GM18861 (cell line): ENCODE measurements around the gene ESRRG.

Source experiments
- ATAC-seq: cut with Tn5 transposase; IDR thresholded peaks from one replicate; pipeline ENCODE4 v1.9.1; 2021; ENCODE audit not compliant: unreplicated experiment

The ESRRG gene

DNA sequence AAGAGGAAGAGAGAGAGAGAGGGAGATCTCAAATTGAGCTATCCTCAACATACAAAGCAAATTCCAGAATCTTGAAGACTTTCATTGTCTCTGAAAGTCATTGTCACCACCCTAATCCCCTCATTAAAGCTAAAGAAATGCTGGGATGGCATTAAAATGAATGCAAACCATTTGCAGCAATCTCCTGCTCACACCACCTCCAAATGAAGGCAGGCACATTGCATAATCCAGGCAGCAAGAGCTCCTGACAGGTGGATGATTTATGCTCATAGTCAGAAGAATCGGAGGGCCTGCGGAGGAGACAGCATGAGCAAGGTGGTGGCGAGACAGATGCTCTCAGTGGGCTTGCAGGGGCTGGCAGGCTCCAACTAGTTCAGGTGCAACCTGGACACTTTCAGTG is 90.2 kb downstream of the ESRRG start:
- ATAC-seq, result no peak

DNA sequence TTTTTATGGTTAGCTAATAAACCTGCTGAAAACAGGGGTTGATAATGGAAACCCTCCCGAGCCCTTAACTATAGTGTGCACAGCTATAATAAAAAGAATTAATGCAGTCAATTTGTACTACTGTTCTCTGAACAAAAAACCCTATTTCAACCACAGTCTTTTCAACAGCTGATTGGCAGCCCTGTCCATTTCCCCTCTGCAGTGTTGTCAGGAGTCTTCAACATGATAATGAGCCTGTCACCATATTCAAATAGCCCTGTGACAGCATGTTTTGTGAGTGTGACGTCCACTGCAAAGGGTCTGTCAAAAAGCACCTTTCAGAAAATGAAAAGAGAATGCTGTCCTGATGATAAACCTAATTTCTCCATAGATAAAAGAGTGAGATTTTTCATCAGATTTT is 92.7 kb downstream of the ESRRG start:
- ATAC-seq, result no peak

DNA sequence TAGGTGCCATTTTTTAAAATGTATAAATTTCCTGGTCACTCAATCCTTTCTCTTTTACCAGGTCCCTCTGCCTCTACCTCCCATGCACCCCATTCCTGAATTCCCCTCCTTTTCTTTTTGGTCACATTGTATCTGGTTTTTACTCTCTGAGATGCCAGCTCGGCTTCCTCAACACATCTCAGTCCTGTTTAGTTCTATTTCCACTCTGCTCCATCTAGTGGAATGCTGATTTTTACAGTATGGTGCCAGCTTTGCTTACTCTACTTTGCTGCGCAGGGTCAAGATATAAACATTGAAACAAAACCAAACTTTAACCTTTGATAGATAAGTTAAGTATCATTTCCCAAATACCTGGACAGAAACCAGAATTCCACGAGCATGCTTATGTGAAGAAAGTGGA is 96.0 kb downstream of the ESRRG start:
- no peak for ATAC-seq

DNA sequence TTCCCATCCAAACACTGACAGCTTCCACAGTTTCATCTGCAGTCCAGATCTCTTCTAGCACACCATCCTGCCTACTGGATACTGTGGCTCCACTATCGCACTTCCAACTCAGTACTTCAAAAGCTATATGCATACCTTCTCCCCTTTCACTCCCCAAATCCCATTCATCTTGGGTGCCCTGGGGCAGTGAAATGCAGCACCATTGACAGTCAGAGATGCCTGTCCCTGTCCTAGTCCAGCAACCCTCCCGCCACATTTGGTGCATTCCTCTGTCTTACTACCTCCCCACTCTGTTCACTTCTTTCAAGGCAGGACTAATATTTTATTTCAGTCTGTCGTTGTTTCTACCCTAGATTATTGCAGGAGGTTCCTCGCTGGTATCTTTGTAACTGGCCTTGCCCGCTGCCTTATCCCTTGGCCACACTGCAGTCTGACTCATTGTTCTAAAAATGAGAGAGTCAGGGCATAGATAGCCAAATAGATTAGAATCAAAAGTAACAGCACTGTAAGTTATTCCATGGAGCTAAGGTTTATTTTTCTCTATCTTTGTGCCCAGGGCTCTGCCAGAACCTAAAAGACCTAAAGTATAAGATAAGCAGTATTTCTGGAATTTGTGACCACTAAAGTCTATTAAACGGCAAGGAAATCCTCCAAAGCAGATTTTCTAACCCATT is 96.7 kb downstream of the ESRRG start:
- ATAC-seq, result no peak

DNA sequence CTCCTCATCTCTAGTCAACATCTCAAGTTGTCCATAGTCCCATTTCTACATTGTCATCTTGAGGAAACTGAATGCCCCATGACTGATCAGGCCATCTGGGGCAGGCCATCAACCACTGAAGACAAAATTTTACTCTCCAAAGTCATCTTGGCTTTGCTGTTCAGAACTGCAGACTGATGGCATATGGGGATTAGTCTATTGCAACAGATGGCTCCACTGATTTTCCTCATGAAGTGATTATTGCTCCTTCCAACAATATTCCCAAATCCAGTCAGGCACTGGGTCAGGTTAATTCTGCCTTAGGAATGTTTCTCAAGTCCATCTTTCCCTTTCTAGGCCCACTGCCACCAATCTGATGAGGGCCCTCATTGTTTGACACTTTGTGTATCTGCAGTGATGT is 101.7 kb downstream of the ESRRG start:
- ATAC-seq, result no peak

DNA sequence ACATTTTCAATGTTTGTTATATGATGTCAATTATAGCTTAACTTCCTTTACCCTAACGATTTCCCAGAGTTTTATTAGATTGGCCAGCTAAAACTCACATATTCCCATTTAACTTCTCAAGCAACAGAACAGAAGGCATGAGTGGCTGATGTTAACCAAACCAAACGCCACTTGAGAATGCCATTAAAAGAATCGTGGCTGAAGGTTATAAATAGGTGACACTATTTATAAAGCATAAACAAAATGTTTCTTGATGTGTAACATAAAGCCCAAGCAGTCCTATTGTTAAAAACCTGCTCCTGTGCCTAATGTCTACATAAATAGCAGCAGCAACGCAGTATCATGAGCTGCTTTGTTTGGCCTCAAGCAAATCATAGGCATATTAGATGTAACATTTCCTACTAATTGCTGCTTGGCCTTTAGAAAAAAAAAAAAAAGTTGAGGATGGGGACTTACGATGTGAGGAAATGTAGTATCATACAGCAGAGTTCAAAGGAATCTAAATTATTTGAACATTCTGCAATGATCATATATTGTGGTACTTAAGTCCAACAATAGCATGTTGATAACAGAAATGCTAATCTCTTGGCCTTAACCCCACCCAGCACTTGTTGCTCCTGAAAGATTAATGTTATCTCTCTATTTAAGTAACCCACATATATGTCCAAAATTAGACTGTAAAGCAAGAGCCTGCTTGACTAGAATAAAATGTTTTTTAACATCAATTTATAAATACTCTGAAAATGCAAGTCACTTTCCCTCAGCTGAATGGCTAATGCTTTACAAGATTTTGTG is 106.0 kb downstream of the ESRRG start:
- no peak for ATAC-seq

DNA sequence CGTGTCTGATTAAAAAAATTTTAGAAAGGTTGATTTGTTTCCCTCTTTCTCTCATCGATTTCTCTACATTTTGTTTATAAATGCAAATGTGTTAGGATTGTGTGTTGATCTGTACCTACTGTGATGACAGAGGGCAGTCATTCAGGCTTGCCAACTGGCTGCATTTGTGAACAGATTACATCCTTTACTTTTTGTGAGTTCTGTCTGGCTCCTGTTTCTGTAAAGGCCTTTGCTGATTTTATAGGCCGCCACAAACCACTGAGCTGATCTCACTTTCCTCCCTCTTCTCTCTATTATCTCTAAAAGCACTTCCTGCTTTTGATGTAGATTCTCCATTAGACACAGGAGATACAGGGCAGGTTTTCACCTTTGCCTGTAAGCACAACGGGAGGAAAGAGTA is 106.8 kb downstream of the ESRRG start:
- ATAC-seq, result no peak

DNA sequence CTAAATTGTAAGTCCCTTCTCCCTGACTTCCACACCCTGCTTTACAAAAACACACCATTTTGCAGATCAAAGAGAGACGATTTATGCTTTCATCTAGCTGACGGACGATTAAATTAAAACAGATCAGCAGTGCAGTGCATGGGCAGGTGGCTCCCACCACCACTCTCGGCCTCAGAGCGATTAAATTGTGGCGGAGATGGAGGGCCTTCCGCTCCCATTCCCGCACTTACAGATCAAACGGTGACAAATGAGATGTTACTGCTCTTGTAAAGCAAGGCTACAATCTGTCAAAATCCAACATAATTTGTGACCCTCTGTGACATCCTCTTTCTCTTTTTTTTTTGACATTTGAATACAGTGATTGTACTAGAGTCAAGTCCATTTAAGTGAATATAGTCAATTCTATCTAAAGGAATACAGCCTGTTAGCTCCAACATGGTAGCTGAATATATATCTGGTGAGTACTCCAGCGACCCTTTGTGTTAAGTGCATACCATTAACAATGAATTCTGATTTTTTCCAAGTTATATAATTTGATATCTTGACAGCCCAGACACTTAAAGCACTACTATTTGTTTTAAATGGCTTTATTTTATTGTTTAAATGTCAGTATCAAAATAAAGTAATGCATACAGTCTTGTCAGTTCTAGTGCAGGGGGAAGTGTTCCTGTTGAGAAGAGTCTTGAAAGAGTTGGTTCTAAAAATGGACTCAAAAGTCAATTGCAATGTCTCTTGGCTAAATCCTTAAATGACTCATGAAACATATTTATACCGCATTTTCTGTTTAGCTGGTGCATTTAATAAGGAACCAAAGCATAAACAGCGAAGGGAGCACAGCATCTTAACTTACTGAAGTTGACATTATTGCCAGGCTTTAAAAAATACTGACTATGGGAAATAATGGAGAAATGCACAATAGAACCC is 109.0 kb downstream of the ESRRG start:
- no peak for ATAC-seq

DNA sequence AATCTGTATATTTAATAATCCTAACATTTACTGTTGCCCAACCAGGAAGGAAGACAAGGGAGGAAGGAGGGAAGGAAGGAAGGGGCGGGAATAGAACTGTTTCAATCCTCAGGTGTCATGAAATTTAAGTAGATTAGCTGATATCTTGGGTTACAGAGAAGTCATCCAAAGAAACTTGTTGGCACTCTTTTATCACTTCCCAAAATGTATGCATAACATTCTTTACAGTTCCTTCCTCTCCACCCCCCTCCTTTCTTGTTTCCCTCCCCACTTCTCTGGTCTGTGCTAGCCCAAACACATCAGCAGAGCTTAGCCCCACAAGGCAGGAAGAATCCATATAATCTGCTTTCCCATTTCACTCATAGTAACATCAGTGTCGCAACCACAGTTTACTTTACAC is 110.9 kb downstream of the ESRRG start:
- no peak for ATAC-seq

DNA sequence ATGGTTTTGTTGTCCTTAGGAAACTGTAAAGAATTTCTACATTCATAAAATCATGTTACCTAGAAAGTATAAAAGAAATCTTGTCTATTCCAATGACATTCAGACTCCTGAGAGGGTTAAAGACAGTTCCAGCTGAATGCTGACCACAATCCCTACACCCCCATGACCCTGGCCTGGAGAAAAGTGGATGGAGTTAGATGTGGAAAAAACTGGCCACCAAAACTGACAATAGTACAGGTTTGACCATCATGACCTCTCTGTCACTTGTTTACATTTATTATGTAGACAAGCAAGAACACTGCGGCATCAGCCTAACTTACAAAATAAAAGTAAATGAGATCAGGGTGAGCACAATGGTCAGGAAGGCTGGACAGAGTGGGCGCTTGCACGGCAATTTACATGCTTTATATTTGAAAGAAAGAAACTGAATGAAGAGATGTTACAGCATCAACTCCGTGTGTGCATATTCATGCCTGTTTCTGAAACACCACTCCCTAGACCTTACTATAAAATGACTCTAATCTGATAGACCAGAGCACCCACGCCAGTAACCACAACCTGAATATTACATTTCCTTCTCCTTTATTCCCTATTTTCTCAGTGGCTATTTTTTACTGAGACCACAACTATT is 116.0 kb downstream of the ESRRG start:
- no peak for ATAC-seq

DNA sequence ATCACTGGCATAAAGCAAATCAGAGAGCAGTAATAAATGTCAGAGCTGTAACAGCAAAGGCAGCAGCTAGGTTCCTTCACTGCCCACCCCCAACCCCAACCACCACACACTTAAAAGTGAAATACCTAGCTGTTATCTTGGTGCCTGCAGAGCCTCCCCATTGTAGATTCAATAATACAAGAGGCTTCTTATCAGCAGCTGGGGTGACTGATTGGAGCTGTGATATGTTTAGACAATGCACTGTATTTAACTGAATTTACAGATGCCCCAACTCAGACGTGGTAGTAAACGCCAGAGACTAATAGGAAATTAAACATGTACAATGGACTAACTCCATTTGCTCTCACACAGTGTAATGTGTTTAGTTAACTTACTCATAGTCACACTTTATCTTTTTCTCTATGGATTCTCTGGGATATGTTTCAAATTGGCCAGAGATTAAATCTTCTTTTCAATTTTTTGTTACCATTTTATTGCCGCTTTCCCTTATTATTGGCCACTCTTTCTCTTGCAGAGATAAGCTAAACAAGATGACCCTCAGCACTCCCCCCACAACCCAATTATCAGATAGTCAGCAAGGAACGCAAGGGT is 117.1 kb downstream of the ESRRG start:
- no peak for ATAC-seq

DNA sequence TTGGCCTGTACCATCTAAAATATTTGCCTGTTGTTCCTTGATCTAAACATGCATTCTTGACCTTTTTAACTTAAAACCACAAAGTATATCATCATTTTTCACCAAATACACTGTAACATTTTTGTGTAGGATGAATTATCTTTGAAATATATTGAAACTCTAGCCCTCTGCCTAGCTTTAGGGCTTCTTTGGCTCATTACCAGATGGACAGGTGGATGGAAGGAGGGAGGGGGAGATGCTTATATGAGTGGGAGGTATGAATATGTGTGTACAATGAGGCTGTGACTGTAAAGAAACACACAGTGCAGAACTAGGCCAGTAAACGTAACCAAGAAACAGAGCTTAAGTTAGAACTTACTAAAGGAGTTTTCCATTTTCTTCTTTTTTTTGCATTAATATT is 118.5 kb downstream of the ESRRG start:
- no peak for ATAC-seq

DNA sequence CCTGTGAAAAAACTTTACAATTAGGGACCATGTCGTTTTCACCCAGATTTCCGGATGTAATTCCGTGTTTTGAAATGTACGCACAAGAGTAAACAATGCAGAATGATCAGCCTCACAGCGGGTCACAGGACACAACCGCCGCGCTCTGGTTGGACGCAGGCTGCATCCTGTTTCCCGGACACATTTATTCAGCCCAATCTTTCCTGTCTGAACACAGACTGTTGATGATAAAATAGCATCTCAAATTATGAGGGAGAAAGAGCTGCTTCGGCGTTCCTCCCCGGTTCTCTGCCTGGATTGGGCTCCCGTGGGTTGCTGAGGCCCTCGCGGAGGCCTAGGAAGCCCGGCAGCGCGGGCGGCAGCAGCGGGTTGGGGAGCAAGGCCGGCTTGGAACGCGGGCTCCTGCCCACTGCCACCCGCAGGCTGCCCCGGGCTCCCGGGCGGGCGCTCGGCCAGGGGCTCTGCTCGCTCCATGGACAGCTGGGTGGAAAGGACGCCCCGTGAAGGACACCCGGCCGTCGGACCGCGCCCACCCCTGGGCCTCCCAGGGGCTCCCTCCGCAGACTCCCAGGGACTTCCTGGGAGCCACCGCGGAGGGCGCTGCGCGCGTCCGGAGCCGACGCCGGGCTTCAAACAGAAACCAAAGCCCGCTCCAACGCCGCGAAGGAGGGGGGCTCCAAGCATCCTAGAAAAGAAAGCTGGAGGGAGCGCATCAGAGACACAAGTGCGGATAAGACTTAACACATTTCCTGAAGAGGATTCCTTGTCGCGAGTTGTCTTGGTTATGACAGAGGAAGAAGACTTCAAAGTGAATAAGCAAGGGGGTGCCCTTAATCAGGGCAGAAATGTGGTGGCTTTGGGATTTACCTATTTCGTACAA is 122.3 kb downstream of the ESRRG start:
- peak; percentile 65 for ATAC-seq

DNA sequence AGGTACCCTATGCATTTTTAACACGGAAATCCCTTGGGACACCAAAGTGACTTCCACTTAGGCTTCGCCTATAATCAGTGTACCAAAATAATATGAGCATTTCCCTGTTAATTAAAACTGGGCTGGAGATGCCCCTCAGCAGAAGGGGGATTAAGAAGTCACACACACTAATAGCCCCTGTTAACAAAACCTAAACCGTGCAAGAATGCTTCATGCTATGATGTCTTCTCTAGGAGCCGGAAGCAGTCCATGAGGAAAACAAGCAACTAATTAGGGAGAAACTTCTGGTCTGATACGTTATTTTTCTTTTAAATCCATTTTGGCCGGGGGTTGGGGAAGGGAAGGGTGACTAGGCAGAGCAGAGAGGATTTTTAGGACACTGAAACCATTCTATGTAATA is 123.4 kb downstream of the ESRRG start:
- ATAC-seq, result no peak

DNA sequence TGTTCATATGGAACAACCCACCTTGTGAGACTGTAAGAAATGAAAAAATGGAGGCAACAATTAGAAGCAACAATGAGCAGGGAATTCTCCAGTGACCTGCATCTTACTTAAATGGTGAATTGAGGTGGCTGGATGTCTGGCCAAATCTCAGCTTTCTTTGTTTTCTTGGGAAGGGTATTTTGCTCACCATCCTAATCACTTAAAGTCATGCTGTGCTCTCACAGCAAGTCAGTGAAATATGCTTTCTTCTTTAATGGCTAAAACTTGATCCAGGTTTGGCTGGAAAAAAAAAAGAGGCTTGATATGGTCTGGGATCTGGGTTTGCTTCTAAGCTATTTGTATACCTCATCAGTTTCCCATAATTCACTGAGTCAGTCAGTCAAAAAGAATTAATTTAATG is 124.8 kb downstream of the ESRRG start:
- ATAC-seq, result no peak

DNA sequence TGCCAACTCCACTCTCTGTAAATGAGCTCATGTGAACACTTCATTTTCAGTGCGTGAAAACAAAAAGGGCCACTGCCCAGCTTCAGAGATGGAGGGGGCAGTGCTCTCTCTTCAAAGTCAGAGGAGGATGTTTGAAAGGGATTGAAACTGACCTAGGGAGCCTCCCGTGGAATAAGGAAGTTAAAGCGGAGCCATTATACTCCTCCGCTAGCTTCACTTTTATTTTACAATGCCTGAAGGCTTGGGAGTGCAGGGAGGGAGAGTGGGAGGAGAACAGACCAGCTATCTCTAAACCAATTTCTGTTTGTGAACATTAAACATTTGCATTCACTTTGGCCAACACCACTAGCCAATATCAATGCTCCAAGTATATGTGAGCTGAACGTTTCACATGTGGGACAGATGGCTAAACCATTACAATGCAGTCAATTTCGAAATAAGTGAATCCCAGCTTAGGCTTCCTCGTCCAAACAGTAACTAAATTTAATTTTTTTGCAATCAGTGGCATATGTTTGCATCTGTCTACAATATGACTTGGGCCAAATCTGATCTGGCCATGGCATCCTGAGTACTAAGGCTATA is 126.9 kb downstream of the ESRRG start:
- no peak for ATAC-seq

DNA sequence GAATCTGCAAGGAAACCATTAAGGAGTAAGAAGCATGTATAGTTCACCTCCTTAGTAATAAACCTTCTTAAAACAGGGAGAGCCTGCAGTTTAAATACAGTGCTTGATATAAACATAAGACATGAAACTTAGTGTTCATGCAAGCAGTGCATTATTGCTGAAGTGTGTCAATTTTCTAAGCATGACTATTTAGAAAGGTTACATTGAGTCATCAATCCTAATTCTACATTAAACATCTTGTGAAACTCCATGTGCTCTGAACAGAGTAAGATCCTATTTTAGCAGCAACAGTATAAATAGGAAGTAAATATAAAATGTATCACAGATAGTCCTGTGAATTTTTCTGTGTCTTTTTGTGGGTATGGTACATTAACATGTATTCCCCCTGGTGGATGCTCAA is 135.5 kb downstream of the ESRRG start:
- ATAC-seq, result no peak

DNA sequence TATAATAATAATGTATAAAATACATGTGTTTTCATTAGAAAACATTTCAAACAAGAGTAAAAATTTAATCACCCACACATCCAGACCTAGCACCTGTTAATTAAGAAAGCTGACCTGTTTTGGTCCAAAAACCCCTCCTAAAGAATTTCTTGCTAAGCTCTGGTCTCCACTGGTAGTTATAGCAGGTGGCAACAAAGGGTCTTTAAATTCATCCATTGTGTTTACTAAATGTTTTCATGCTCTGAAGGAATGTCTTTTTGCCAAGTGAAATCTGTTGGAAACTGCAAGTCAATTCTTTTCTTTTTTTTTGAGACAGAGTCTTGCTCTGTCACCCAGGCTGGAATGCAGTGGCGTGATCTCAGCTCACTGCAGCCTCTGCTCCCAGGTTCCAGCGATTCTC is 141.1 kb downstream of the ESRRG start:
- ATAC-seq, result no peak

DNA sequence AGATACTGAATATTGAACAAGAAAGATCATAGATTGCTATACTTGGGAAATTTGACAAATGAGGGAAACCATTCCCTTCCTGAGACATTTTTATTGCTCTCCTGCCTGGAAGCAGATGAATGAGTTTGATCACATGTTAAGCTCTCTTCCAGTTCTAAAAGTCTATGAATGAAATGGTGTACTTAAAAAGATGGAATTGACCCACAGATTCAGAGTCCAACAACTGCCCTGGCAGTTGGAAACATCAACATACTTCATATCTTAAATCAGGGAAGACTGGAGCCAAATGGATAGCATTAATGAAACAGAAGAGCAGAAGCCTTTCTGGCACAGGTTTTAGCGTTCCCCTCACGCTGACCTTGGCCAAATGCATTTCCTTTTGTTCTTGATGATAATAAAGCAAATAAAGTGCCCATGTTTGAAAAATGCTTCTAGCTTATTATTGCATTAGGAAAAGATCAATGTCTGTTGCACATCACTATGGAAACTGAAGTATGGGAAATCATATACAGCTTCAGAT is 142.6 kb downstream of the ESRRG start:
- ATAC-seq, result no peak
